A673 (cell line): Measurements from ENCODE around the gene XAGE1B. TPM values are rescaled to one million over a fixed set of nuclear protein-coding genes. Genes with fewer than 3 reads are reported as not detected.

Experiments used
- total RNA-seq: library from RNA; stranded (reverse); gene quantifications from 2 replicates; pipeline ENCODE4 v1.2.3, GENCODE V29; 2021

The XAGE1B gene
- total RNA-seq, 1 experiment from 2014 or later = 77.5 TPM

Other genes with a start within 250 kb of the XAGE1B start
- not detected in 2 replicates for gene XAGE2, start 148.0 kb downstream of the XAGE1B start, total RNA-seq
- 36.9 and 52.5 TPM in 2 replicates for gene XAGE1A, start 21.3 kb downstream of the XAGE1B start, total RNA-seq
- 2.2 and 2.8 TPM in 2 replicates for gene SSX7, start 137.8 kb upstream of the XAGE1B start, total RNA-seq
- 0.88 and 1.9 TPM in 2 replicates for gene SSX2, start 190.1 kb upstream of the XAGE1B start, total RNA-seq
- 0.37 and 1.6 TPM in 2 replicates for gene SSX2B, start 234.2 kb upstream of the XAGE1B start, total RNA-seq